ENCODE measurements around the gene SPRED3.

- TF ChIP-seq POLR2A (IDR thresholded peaks at IDR 0.05) (no peak), CTCF (IDR thresholded peaks at IDR 0.05) (no peak)
Measured at GRCh38 chr19:38395381-38396114, 7.1 kb downstream of the SPRED3 start.

Measured in thyroid gland (tissue), 4 donors.